ENCODE measurements around the gene GABRB3.

- no peak for TF ChIP-seq EP300 (conservative IDR thresholded peaks at IDR 0.05; ENCODE audit: poor library complexity, severe bottlenecking)
- no peak for TF ChIP-seq CTCF (IDR thresholded peaks at IDR 0.05; ENCODE audit: poor library complexity, severe bottlenecking)
- no peak for TF ChIP-seq POLR2AphosphoS5 (IDR thresholded peaks at IDR 0.05)
- TF ChIP-seq SMC3 (conservative IDR thresholded peaks at IDR 0.05; ENCODE audit: poor library complexity), result no peak
Measured at GRCh38 chr15:26640601-26641000, 132.3 kb downstream of the GABRB3 start.
